SK-N-SH (cell line): ENCODE data around the gene MINDY1. TPM values are rescaled to one million over a fixed set of nuclear protein-coding genes. Genes with fewer than 3 reads are reported as not detected.

Experiments
- CTCF ChIA-PET: fragments of 300-600, 350-600 bp; formaldehyde crosslinking; extraction: SDS; loops from one replicate; lab custom pipeline; 2021; lab: Yijun Ruan, JAX
- POLR2A ChIA-PET: fragments of 350-600 bp; sonication (Branson Sonifier 250); formaldehyde crosslinking; extraction: SDS; loops from one replicate; lab custom pipeline; 2020; ENCODE audit warnings: antibody characterized with exemption, inconsistent platforms; lab: Yijun Ruan, JAX
- DNase-seq: peaks from one replicate; pipeline ENCODE4 v3.0.0; 2012
- H2AFZ ChIP-seq: fragments of 200-600 bp; sonication (generic); 2 replicates; pipeline ENCODE4 v1.8.1; 2016; ENCODE audit warnings: antibody characterized with exemption, mild to moderate bottlenecking, low read depth
- H3F3A ChIP-seq: fragments of 200-600 bp; sonication (generic); replicated peaks from 2 replicates; pipeline ENCODE3; 2016; ENCODE audit warnings: antibody characterized with exemption, mild to moderate bottlenecking; ENCODE audit not compliant: insufficient read depth
- H3K27ac ChIP-seq, 2 experiments: fragments of 200-500 bp in 1 of 2; fragments of 200-600 bp in 1 of 2; sonication (Bioruptor generic) in 1 of 2; sonication (generic), shearing (Covaris generic) in 1 of 2; 2 replicates each; pipeline versions ENCODE4 v1.5.1 to v1.6.1; 2014 to 2016; ENCODE audit warnings: low read depth in 2 of 2, inconsistent platforms in 1 of 2, low read length in 1 of 2, mild to moderate bottlenecking in 1 of 2, mixed read lengths in 1 of 2
- H3K27me3 ChIP-seq: fragments of 200-600 bp; sonication (generic), shearing (Covaris generic); 2 replicates; pipeline ENCODE4 v1.6.1; 2016; ENCODE audit warnings: mixed run types; ENCODE audit not compliant: insufficient read depth
- H3K36me3 ChIP-seq, 2 experiments: fragments of 200-500 bp in 1 of 2; fragments of 200-600 bp in 1 of 2; sonication (Bioruptor generic) in 1 of 2; sonication (generic) in 1 of 2; replicated peaks in 1 of 2; 2 replicates each; pipeline versions ENCODE3 to v1.5.1; 2014 to 2016; ENCODE audit warnings: low read length in 1 of 2, mild to moderate bottlenecking in 1 of 2; ENCODE audit not compliant: insufficient read depth in 2 of 2, control insufficient read depth in 1 of 2
- H3K4me1 ChIP-seq, 2 experiments: fragments of 200-500 bp in 1 of 2; fragments of 200-600 bp in 1 of 2; sonication (Bioruptor generic) in 1 of 2; sonication (generic), shearing (Covaris generic) in 1 of 2; 2 replicates each; pipeline versions ENCODE4 v1.5.1 to v1.6.1; 2014 to 2016; ENCODE audit warnings: low read depth in 1 of 2, low read length in 1 of 2, mixed run types in 1 of 2; ENCODE audit not compliant: insufficient read depth in 2 of 2, control insufficient read depth in 1 of 2
- H3K4me2 ChIP-seq: fragments of 200-600 bp; sonication (generic), shearing (Covaris generic); 2 replicates; pipeline ENCODE4 v1.6.1; 2017; ENCODE audit warnings: mixed run types
- H3K4me3 ChIP-seq, 2 experiments: fragments of 200-500 bp in 1 of 2; fragments of 200-600 bp in 1 of 2; sonication (Bioruptor generic) in 1 of 2; sonication (generic), shearing (Covaris generic) in 1 of 2; 2 replicates each; pipeline versions ENCODE4 v1.5.1 to v1.8.1; 2014 to 2016; ENCODE audit warnings: low read depth in 2 of 2, inconsistent platforms in 1 of 2, low read length in 1 of 2, mild to moderate bottlenecking in 1 of 2, mixed read lengths in 1 of 2, moderate library complexity in 1 of 2
- H3K79me2 ChIP-seq: fragments of 200-600 bp; sonication (generic); 2 replicates; pipeline ENCODE4 v1.8.1; 2017; ENCODE audit warnings: mild to moderate bottlenecking; ENCODE audit not compliant: insufficient read depth
- H3K9ac ChIP-seq: fragments of 200-600 bp; sonication (generic); 2 replicates; pipeline ENCODE4 v1.6.1; 2017; ENCODE audit warnings: mixed run types
- H3K9me2 ChIP-seq: fragments of 200-600 bp; sonication (generic); 2 replicates; pipeline ENCODE4 v1.6.1; 2017; ENCODE audit warnings: mixed run types
- H3K9me3 ChIP-seq: fragments of 200-600 bp; sonication (generic); 2 replicates; pipeline ENCODE4 v1.6.1; 2017; ENCODE audit warnings: mixed run types, mild to moderate bottlenecking, moderate library complexity
- H4K20me1 ChIP-seq: fragments of 200-600 bp; sonication (generic); 2 replicates; pipeline ENCODE4 v1.6.1; 2017; ENCODE audit warnings: mild to moderate bottlenecking, mixed run types; ENCODE audit not compliant: insufficient read depth
- CHD2 ChIP-seq: fragments of 150-350 bp; IDR thresholded peaks from 2 replicates; pipeline ENCODE4 v1.6.1; 2018; ENCODE audit warnings: low read length; ENCODE audit not compliant: partially characterized antibody
- CTCF ChIP-seq: fragments of 200-600 bp; sonication (generic); IDR thresholded peaks from 2 replicates; pipeline ENCODE4 v1.6.1; 2017; ENCODE audit warnings: antibody characterized with exemption, mild to moderate bottlenecking, moderate library complexity
- EZH2phosphoT487 ChIP-seq: fragments of 200-600 bp; sonication (generic); IDR thresholded peaks from 2 replicates; pipeline ENCODE4 v1.6.1; 2017; ENCODE audit warnings: low read depth, mixed run types, mild to moderate bottlenecking, antibody characterized with exemption, moderate library complexity, borderline replicate concordance
- GATA2 ChIP-seq: sonication (generic); formaldehyde crosslinking; IDR thresholded peaks from 2 replicates; pipeline ENCODE4 v1.5.0; 2020; ENCODE audit warnings: mild to moderate bottlenecking, missing genetic modification reagents
- IRF3 ChIP-seq: fragments of 150-350 bp; IDR thresholded peaks from 2 replicates; pipeline ENCODE4 v1.6.1; 2016; ENCODE audit warnings: mild to moderate bottlenecking, low read depth, low read length
- JUND ChIP-seq: IDR thresholded peaks from 2 replicates; pipeline ENCODE4 v1.4.0; 2012
- RAD21 ChIP-seq: IDR thresholded peaks from 2 replicates; pipeline ENCODE4 v1.6.1; 2012; ENCODE audit warnings: mild to moderate bottlenecking, low read length
- SIN3A ChIP-seq: IDR thresholded peaks from 2 replicates; pipeline ENCODE4 v1.6.1; 2012; ENCODE audit warnings: low read depth, mild to moderate bottlenecking, low read length, moderate library complexity, borderline replicate concordance
- SMC3 ChIP-seq: IDR thresholded peaks from 2 replicates; pipeline ENCODE4 v1.6.1; 2012; ENCODE audit warnings: low read depth, low read length, improper control_type of control experiment
- TAF1 ChIP-seq: IDR thresholded peaks from 2 replicates; pipeline ENCODE4 v1.6.1; 2012; ENCODE audit warnings: low read depth, mild to moderate bottlenecking, low read length, moderate library complexity, borderline replicate concordance
- USF1 ChIP-seq: IDR thresholded peaks from 2 replicates; pipeline ENCODE4 v1.4.0; 2012; ENCODE audit warnings: low read depth, borderline replicate concordance
- YY1 ChIP-seq: IDR thresholded peaks from 2 replicates; pipeline ENCODE4 v1.4.0; 2012; ENCODE audit warnings: low read depth, mild to moderate bottlenecking
- WGBS: methylation state at CpG from one replicate; pipeline ENCODE4 v1.1.6; 2017; ENCODE audit warnings: low lambda C conversion rate; 5-methylcytosine and 5-hydroxymethylcytosine counted together
- polyA plus RNA-seq, 3 experiments: library from polyadenylated mRNA; depleted of rRNA; stranded (reverse); fragments of >200 nt; gene quantifications; 2 replicates each; pipeline ENCODE4 v1.2.3, GENCODE V29; 2012

Gene MINDY1
- polyA plus RNA-seq, 1 of the 3 experiments (the other 2 are of a cell fraction): 6.0 TPM

- no peak for TF ChIP-seq IRF3
Measured at GRCh38 chr1:151026460-151026859, 19.8 kb upstream of the MINDY1 start (continued).

GRCh38 chr1:151024540-151025146 is 17.9 kb upstream of the MINDY1 start:
- H3K27me3 ChIP-seq: no peaks in the 10 kb centered on the region
- TF ChIP-seq CTCF (peak; percentile 76), RAD21 (peak; percentile 81), EZH2phosphoT487 (no peak), USF1 (no peak), GATA2 (no peak), TAF1 (no peak), CHD2 (no peak), SIN3A (no peak), JUND (no peak), SMC3 (peak; percentile 71), YY1 (no peak)
- H3K9me3 ChIP-seq: no peaks in the 10 kb centered on the region
- no peaks in the 10 kb centered on the region for H3K9me2 ChIP-seq
- H3K79me2 ChIP-seq: no peaks in the 10 kb centered on the region
- H3F3A ChIP-seq: no peaks in the 10 kb centered on the region
- no peak overlapping the region for H3K27ac ChIP-seq
- H3K9ac ChIP-seq: no peak overlapping the region
- H3K4me2 ChIP-seq: no peak overlapping the region
- H3K4me1 ChIP-seq: no peaks in the 10 kb centered on the region
- peak; percentile 80 for DNase-seq
- H3K4me3 ChIP-seq: no peak overlapping the region; a peak in 1 of 4 replicates
- H2AFZ ChIP-seq: no peak overlapping the region
- H4K20me1 ChIP-seq: no peaks in the 10 kb centered on the region
- WGBS: 60% methylated on average over 6 of the region's 6 CpGs
- POLR2A ChIA-PET: interaction anchor here (0.6 kb wide), 1 partner anchor 172 kb away, joined by 3 read pairs; no protein-coding TSS in a partner anchor
- CTCF ChIA-PET: interaction anchor here (0.5 to 5.1 kb wide), 29 partner anchors 13 to 775 kb away, joined by 3 to 29 read pairs (median 4); partner anchors contain the start of genes BNIPL, C1orf56, CDC42SE1 and LYSMD1
- peaks cover 12 to 16% of the 10 kb centered on the region in 2 experiments for H3K36me3 ChIP-seq
